Effector CD8-positive, alpha-beta T cell (primary cell): ENCODE measurements around the gene ACTG1.

Source experiments
- DNase-seq: peaks from one replicate; lab custom pipeline; 2025; lab: John Stamatoyannopoulos, UW

ACTG1 gene

DNA sequence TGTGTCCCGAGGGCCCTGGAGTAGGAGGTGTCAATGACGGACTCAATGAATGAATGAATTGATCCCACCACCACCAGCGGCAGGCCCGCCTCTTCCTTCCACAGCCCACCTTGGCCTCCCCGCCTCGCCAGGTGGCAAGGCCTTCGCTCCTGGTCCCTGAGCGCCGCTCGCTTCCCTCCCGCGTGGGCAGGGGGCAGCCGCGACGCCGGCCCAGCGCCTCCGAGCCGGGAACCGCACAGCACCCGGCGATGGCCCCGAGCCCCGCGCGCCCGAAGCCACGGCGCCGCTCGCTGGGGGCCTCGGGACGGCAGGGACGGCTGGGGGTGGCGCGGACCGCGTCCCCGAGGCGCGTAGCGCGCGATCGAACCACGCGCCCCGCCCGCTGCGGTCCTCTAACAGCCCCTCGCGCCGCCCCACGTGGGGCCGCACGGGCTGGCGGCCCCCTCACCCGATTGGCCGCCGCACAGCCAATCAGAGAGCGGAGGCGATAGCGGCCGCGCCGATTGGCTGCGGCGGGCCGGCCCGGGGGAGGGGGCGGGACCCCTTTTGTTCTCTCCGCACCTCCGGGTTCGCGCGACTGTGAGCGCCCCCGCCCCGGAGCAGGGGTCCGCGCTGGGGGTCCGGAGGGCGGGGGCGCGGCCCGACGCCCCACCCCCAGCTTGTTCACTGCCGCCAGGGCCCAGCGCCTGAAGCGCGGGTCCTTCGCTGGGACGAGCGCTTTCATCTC lies 31.4 kb downstream of the ACTG1 start:
- peak; percentile 64 for DNase-seq

DNA sequence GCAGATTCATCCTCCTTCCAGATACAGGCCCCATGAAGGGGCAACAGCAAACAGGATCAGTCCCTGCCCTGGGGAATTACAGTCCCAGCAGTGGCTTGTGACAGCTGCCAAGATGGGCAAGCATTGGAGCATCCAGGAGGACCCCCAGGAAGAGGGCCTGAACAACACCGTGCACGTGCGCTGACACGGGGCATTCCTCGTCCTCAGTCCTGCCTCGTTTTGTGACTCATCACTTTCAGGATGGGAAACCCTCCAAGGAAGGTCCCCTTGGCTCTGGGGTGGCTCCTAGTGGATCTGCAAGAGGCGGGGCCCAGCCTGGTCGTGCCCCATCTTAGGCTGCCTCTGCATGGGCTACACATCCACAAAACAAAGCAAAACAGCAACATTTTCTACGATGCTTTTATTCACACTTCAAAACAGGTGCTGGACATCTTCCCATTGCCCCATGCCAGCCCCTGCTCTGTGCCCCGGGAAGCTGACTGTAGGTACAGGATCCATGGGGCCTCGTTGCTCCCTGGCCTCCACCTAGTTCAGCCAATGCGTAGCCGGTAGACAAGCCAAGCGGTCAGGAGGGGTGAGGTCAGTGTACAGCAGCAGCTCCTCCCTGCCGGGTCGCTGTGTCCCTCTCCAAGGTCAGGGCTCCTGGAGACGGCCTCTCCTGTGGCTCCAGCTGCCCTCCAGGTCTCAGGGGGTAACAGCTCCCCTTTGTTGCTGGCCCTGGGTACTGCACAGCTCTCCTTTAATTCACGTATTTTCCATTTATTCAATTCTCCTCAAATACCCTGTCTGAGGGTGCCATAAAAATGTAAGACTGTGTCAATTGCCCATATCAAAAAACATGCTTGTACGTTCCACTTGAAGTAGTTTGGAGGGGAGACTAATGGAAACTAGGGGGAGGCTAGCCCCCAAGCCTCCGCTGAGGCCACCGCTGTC lies 32.2 kb downstream of the ACTG1 start:
- no peak for DNase-seq

DNA sequence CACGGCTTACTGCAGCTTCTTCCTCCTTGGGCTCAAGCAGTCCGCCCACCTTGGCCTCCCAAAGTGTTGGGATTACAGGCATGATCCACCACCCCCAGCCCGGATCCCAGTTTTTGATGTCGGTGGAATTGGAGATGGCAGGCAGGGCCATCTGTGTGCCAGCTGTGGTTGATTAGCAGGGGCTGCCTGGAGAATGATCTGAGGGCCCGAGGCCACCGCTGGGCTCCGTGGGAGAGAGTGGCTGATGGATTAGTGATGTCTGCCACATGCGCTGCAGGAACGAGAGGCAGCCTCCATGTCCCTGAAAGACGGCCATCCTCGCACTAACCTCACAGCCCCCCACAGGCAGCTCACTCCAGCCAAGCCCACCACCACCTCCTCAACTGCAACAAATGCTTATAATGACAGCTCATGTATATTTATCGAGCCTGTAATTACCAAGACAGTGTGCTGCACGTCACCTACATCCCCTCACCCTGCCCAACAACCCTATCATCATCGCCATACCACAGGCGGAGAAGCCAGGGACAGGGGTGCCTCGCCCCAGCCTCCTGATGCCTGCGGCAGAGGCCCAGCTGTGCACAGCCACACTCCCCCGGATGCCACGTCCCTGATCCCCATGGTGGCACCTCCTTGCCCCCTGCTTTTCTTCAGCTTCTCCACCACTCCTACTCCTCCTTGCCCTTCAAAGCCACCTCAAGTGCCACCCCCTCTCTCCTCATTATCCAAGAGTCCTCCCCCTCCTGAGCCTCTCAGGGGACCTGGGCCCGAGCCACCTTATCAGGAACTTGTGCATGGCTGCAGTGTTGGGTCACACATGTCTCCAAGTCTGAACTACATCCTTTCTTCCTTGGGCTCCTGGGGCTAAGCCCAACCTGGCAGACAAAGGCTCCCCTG lies 33.2 kb downstream of the ACTG1 start:
- no peak for DNase-seq

DNA sequence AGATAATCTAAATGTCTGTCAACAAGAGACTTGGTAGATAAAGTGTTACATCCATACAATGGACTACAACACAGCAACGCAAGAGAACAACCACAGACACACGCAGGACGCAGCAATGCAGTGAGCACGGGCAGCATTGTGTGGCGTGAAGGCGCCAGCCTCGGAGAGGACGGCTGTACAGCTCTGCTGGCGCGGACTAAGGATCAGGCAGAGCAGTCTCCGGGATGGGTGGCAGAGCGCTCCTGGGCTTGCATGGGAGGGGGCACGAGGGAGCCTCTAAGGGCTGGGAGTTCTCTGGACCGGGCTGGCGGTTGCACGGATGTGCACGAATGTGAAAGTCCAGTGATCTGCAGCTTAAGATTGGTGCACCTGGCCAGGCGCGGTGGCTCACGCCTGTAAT lies 34.5 kb downstream of the ACTG1 start:
- DNase-seq, result no peak

DNA sequence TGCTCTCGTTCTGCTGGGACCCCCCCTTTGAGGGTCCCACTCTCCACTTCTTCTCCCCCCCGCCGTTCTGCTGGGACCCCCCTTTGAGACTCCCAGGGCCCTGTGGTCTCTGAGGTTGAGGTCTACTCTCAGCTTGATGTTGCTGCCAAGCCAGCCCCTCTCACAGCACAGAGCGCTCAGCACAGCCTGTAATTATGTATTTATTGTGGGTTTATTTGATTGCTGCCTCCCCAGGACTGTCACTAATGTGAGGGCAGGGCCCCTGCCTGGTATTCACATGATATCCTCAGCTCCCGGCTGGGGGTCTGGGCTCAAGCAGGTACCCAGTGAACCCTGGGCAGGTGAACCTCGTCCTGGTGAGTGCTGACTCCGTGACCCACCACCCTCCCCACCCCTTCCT lies 35.4 kb downstream of the ACTG1 start:
- DNase-seq, result no peak

DNA sequence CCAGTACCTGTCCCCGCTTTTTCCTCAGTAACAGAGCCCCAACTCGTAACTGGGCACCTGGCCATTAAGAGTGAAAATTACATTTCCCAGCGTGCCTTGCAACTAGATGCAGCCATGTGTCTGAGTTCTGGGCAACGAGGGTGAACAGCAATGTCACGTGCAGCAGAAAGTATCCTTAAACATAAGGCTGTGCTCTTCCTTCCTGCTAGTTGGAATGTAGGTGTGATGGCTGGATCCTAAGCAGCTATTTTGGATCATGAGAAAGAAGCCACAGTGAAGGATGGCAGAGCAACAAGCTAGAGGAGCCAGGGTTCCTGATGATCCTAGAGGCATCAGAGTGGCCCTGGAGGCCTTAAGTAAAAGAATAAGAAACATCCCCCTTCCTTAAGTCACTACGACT lies 36.0 kb downstream of the ACTG1 start:
- DNase-seq, result no peak

DNA sequence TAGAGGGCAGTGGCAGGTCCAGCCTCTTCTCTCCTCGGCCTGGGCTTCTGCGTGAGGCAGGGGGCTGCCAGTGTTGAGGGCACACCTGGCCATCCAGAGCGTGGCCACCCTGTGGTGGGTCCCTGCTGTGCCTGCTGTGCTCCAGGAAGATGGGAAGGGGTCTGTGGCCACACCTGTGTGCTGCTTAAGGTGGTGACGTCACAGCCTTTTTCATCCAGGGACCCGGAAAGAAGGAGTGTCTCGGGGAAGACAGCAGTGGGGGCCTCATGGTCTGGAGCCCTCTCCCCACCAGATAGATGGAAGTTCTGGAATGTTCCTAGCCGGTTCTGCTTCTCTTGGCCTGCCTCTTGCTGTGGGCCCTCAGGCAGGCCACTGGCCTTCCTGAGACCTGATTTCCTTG lies 36.5 kb downstream of the ACTG1 start:
- no peak for DNase-seq

DNA sequence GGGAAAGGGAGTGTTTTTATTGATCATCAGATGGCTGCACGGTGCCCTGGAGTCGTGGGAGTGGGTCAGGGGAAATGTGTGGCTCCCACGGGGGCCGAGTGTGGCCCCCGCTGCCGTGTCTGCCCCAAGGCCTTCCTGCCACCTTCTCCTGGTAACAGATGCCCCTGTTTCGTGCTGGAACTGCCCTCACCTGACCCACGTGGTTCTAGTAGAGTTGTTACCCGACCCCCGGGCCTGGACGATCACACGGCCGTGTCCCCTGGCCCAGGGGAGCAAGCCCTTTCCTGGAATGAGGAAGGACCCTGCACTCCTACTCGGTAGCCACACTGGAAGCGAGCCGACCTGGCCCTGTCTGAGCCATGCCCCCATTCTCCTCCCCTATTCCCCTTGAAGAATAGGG lies 37.6 kb downstream of the ACTG1 start:
- DNase-seq, result no peak

DNA sequence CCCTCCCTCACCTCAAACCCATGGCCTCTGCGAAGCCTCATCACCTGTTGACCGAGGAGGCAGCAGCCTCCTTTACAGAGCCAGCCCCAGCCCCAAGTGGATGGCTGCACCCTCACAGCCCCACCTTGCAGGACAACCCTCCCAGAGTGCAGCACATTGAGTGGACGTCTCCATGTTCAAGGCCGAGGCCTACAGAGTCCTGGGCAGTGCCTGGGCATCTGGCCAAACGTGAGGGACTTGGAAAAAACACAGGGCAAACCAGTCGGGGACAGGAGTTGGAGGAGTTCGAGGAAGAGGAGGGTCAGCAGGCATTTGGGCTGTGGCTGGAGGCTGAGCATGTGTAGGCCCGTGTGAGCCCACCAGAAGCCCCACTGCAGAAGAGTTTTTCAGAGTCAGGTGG lies 39.6 kb downstream of the ACTG1 start:
- DNase-seq, result no peak

DNA sequence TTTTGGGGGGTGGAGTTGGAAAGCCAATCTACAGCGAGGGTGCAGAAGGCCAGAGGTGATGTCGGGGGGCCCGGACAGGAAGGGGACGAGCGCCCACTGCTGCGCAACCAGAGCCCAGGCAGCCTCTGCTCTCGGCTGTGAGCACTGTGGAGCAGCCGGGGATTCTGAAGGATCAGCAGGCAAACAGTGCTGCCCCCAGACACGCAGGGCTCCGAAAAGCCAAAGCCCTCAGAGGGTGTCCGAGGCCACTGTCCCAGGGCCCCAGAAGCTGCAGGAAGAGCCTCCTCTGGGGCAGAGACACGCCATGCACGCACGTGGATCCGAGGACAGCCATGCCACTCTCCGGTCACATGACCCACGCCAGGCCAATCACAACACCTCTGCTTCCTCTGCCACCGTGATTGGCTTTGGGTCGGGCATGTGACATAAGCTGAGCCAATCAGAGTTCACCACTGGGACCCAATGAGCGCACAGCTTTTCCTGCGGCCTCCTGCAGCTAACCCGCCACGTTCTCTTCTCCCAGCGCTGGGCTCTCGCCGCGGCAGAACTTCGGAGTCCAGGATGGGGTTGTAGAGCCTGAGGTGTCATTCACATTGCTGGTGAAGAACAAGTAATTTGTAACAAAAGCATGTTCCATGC lies 40.7 kb downstream of the ACTG1 start:
- no peak for DNase-seq

DNA sequence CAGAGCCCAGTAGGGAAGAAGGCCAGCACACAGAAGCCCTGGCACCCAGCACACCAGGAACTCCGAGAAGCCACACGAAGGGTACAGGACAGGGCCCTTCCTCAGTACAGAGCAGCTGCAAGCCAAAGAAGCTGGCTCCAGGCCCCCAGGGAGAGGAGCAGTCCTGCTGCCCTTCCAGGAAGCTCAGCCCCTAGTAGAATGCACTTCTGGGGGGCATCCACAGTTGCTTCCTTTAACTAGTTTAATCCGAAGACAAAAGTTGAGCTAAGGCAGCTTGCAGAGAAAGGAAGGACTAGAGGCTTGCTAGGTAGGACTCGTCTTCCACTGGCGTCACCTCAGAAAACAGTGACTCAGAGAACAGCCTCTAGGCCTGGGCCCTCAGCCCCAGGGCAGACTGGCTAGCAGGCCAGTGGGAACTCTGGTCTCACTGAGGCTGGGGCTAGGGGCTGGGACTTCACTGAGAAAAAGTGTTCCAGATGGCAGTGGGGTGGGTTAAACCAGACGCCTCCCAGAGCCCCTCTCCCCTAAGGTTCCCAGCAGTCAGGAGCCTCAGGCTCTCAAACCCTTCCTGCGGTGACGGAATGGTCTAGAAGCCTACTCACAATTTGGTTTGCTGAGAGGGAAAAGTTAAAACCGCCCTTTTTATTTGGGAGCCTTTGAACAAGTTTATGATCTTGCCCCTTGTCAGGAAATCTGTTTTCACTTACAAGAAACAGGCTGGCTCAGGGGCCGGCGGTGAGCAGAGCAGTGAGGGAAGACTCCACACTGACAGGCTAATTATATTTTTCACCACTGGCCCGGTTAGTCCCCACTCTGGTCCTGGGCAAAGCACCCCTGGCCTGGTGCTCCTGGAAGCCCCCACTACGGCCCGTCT lies 41.4 kb downstream of the ACTG1 start:
- DNase-seq, result no peak

DNA sequence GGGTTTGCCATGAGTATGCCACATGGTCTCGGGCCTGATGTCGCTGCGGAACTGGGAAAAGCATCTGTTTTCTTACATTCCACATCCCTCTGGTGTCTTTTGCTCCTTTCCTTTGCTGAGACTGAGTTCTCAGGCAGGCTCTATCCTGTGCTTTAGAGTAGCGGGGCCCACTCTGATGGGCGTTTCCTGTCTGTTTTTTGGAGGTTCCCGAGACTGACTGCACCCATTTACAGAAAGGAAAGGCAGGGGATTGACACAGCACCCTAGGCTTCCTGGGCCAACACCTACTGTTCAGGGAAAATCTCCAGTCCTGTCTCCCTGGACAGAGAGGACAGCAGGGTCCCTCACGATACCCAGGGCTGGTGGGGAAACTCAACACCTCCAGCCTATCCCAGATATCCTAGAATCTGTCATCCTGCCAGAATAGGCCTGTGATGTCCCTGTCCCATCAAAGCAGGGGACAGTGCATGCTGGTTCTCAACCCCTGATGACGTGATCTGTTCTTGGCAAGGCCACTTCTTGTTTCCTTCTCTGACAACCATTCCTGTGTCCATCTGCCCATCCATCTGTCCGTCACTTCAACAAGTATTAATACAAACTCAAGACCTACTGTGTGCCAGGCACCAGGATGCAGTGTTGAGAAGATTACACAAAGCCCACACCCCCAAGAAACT lies 42.2 kb downstream of the ACTG1 start:
- no peak for DNase-seq

DNA sequence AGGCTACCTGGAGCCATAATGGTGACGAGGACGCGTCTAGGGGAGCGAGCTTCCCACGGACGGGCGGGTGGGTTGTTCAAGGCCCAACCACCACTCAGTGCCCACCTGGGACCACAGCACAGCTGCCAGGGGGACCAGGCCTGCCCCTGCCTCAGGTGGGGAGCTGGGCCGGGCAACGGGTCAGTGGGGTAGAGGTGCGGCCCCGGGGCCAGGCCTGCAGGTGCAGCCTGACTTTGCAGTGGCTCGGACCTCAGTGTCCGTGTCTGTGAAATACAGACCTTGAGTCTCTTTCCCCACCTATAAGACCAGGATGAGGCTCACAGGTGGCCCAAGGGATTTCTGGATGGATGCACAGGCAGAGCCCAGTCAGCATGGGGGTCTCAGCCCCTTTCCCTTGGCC lies 43.3 kb downstream of the ACTG1 start:
- DNase-seq, result no peak

DNA sequence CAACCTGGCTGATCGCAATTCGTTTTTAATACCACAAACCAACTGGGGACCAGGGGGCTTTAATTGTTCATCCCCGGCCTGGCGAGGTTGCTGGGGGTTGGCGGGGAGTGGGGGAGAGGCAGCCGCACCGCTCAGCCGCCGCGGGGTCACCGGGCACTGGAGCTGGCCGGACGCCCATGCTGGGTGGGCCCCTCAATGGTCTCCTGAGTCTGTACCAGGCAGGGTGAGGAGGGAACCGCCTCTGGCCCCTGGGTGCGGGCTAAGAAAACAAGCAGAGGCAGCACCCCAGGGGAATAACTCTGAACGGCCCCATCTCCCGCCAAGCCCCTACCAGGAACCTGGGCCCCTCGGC lies 43.9 kb downstream of the ACTG1 start:
- no peak for DNase-seq

DNA sequence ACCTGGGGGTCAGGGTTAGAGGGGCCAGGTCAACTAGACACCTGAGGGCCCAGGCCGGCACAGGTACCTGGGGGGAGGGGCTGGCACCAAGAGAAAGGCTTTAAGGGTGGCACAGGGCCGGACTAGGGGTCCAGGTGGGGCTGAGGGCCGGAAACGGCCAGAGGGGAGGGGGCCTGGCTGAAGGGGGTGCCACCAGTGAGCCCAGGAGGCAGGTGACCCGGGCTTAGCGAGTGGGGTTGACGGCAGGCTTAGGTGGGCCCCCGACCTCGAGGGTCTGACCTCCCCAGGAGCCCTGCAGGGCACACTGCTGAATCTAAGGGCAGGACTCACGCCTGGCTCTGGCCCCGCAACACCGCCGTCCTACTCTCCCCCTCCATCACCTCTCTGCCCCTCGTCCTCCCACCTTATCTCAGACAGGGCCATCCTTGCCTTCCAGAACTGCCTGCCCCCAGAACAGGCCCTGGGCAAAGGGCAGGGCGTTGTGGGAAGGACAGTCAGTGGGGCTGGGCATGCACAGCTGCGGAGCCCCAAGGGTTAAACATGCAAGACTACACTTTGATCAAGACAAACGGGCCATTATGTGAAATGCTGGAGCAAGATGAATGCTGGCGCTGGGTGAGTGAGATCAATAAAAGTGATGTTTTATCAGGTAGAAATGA lies 44.4 kb downstream of the ACTG1 start:
- no peak for DNase-seq

DNA sequence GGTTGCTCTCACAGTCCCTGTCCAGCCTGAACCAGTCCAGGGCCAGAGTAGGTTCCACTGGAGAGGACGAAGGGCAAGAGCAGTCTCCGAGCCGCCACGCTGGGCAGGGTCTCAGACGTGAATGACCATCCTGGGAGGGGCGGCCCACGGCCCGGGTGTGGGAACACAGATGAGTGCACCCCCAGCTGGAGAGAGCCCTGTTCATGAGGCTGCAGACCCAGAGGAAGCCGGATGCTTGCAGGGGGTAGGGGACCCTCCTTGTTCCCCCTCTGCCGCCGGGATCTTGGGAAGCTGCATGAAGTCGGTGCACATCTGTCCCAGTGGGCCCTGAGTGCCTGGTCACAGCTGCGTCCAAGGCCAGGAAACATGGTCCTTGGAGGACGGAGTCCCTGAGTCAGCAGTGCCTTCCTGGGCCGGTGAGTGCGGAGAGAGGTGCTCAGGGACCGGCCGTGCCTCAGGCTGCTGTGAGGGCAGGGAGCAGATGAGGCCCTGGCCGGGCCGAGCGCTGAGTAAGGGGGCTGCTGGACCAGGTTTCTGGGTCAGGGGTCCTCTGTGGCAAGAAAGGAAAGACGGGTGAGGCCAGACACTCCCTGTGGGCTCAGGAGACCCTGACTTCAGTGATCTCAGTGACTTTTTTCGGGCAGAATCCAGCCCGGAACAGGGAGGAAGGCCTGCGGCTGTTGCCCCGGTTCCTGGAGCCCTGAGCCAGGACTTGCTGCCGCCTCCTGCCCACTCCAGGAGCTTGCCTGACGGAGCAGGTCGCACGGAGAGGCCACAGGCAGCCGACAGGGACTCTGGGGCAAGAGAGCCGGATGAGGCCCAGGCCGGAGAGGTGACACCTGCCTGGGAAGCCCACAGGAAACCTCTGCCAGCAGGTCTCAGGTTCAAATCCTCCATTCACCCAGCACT lies 45.8 kb downstream of the ACTG1 start:
- DNase-seq, result no peak

DNA sequence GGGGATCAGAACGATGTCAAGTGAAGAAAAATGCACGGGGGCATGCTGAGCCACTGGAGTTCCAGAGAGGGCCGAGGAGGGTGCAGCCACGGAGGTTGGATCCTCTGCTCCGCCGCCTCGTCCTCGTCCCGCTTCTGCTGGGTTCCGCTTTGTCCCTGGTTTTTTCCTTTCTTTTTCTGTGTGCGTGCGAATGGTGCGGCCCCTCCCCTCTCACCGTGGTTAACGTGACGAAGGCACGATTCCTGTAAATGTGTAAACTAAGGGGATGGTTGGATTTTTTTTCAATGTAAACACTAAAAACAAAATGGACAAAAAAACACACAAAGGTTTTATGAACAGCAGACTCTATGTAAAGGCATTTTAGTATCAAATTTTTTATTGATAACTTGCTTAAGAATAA lies 46.7 kb downstream of the ACTG1 start:
- no peak for DNase-seq

DNA sequence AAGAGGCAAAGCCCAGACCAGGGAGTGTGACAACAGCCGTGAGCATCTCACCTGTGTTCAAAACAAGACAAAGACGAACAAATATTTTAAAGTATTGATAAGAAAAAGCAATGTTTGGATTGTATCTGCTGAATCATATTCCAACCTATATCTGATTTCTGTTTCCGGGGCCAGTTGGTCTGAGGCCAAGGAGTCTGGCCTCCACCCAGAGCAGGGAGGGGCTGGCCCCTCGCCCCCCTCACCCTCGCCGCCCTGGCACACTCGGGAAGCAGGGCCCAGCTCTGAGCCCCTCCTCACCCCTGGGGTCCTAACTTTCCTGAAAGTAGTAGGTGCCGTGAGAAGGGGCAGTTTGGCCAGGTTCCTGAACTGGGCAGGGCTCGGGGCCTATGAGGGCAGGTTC lies 48.0 kb downstream of the ACTG1 start:
- no peak for DNase-seq

DNA sequence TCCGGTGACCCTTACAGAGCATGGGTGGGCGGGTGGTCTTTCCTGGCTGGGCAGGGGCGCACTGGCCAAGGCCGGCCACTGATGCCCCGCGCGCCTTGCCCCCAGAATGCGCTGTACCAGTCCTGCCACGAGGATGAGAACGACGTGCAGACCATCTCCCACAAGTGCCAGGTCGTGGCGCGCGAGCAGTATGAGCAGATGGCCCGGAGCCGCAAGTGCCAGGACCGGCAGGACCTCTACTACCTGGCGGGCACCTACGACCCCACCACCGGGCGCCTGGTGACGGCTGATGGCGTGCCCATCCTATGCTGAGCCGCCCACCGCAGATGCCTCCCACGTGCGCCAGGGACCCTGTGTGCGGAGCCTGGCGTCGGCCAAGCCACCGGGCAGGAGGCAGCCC lies 49.1 kb downstream of the ACTG1 start:
- no peak for DNase-seq
